Nephron progenitor cell (in vitro differentiated cells): ENCODE measurements around the gene VTN.

ENCODE experiments used
- DNase-seq: peaks from one replicate; pipeline ENCODE4 v3.0.0; 2021
- H3K27ac Mint-ChIP-seq: 2 replicates; pipeline ENCODE4 v1.8.0; 2021; ENCODE audit warnings: mild to moderate bottlenecking, moderate library complexity, mixed read lengths
- H3K27me3 Mint-ChIP-seq: 2 replicates; pipeline ENCODE4 v1.8.0; 2021; ENCODE audit warnings: mild to moderate bottlenecking, low read depth, mixed read lengths; ENCODE audit not compliant: poor library complexity
- H3K36me3 Mint-ChIP-seq: 2 replicates; pipeline ENCODE4 v1.8.0; 2021; ENCODE audit warnings: low read depth, mixed read lengths
- H3K4me1 Mint-ChIP-seq: 2 replicates; pipeline ENCODE4 v1.8.0; 2021; ENCODE audit warnings: mixed read lengths
- H3K4me3 Mint-ChIP-seq: 2 replicates; pipeline ENCODE4 v1.8.0; 2021; ENCODE audit warnings: mild to moderate bottlenecking, moderate library complexity, mixed read lengths
- H3K9me3 Mint-ChIP-seq: 2 replicates; pipeline ENCODE4 v1.8.0; 2021; ENCODE audit warnings: mild to moderate bottlenecking, moderate library complexity, mixed read lengths
- CTCF ChIP-seq: fragments of 200-600 bp; sonication (generic); IDR thresholded peaks from 2 replicates; pipeline ENCODE4 v1.5.0; 2021; ENCODE audit warnings: antibody characterized with exemption

The VTN gene

GRCh38 chr17:28331891-28332420 lies 38.2 kb downstream of the VTN start:
- Mint-ChIP-seq H3K27me3 (peaks cover 3% of the 10 kb centered on the region), H3K27ac (no peak overlapping the region), H3K9me3 (no peaks in the 10 kb centered on the region), H3K4me1 (peaks cover 25% of the 10 kb centered on the region), H3K36me3 (peaks cover 16% of the 10 kb centered on the region), H3K4me3 (no peak overlapping the region)
- no peak for TF ChIP-seq CTCF
- no peak for DNase-seq

GRCh38 chr17:28330671-28331070 lies 39.4 kb downstream of the VTN start:
- DNase-seq: no peak
- Mint-ChIP-seq H3K36me3 (peaks cover 26% of the 10 kb centered on the region), H3K27ac (no peak overlapping the region)

GRCh38 chr17:28328325-28328724 lies 41.8 kb downstream of the VTN start:
- Mint-ChIP-seq H3K36me3 (peaks cover 26% of the 10 kb centered on the region), H3K27me3 (peaks cover 3% of the 10 kb centered on the region), H3K9me3 (no peaks in the 10 kb centered on the region), H3K4me3 (no peak overlapping the region), H3K27ac (peak overlapping the region; percentile 41), H3K4me1 (peaks cover 24% of the 10 kb centered on the region)
- TF ChIP-seq CTCF: no peak
- no peak for DNase-seq

More at GRCh38 chr17:28330671-28331070, 39.4 kb downstream of the VTN start:
- Mint-ChIP-seq H3K4me1 (peaks cover 22% of the 10 kb centered on the region), H3K4me3 (no peak overlapping the region), H3K9me3 (no peaks in the 10 kb centered on the region), H3K27me3 (peaks cover 3% of the 10 kb centered on the region)
- TF ChIP-seq CTCF: no peak

GRCh38 chr17:28327709-28328108 lies 42.4 kb downstream of the VTN start:
- H3K36me3 Mint-ChIP-seq: peaks cover 32% of the 10 kb centered on the region
- peaks cover 30% of the 10 kb centered on the region for H3K4me1 Mint-ChIP-seq
- H3K27ac Mint-ChIP-seq: peak overlapping the region; percentile 63
- no peaks in the 10 kb centered on the region for H3K9me3 Mint-ChIP-seq
- H3K4me3 Mint-ChIP-seq: no peak overlapping the region
- no peak for TF ChIP-seq CTCF
- H3K27me3 Mint-ChIP-seq: peaks cover 3% of the 10 kb centered on the region
- no peak for DNase-seq

GRCh38 chr17:28327031-28327607 lies 43.0 kb downstream of the VTN start:
- Mint-ChIP-seq H3K36me3 (peaks cover 37% of the 10 kb centered on the region), H3K27ac (no peak overlapping the region), H3K4me3 (no peak overlapping the region), H3K9me3 (no peaks in the 10 kb centered on the region), H3K4me1 (peaks cover 36% of the 10 kb centered on the region), H3K27me3 (no peaks in the 10 kb centered on the region)
- no peak for TF ChIP-seq CTCF
- DNase-seq: no peak

- Mint-ChIP-seq H3K36me3 (peaks cover 45% of the 10 kb centered on the region), H3K27me3 (no peaks in the 10 kb centered on the region), H3K27ac (peak overlapping the region; percentile 46), H3K4me3 (no peak overlapping the region), H3K9me3 (no peaks in the 10 kb centered on the region), H3K4me1 (peaks cover 45% of the 10 kb centered on the region)
- DNase-seq: no peak
- TF ChIP-seq CTCF: no peak
Observed at GRCh38 chr17:28326114-28326513, 44.0 kb downstream of the VTN start.
